ENCODE data around the gene ELK1. TPM values are rescaled to one million over a fixed set of nuclear protein-coding genes. Genes with fewer than 3 reads are reported as not detected.

The ELK1 gene
- total and polyA plus RNA-seq, 2 of the 8 experiments (the other 6 are each of a cell fraction or from before 2014, with no cell fraction given), result 31.9 to 42.2 TPM

DNA sequence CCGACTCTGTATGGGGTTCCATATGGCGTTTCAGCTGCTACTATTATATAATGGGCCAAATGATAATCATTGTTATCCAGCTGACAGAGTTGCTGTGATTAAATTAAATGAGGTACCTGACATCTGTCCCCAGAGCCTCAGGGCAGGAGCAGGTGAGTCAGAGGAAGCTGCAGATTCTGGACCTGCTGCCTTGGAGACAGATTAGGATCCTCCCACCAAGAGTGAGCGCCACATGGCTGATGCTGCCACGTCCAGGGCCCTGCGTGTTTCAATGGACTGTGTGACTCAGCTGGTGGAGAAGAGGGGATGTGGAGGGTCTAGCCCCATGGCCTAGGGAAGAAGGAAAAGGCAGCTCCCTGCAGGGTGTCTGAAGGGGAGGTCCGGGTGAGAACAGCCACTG lies 36.9 kb upstream of the ELK1 start (continued):
- TF ChIP-seq SUZ12 (IDR thresholded peaks at IDR 0.05; ENCODE audit: low read length), result no peak

- Histone ChIP-seq H3K4me2 (ENCODE audit: insufficient read depth in 1 of 2, low read depth in 2 of 2, low read length in 2 of 2) (no peak overlapping the region), H3K9me3 (ENCODE audit: insufficient read depth in 2 of 2, low read depth in 1 of 2, low read length in 1 of 2) (no peaks in the 10 kb centered on the region), H3K4ac (replicated peaks; ENCODE audit: insufficient read length, low read depth, low read length) (no peak overlapping the region), H4K8ac (ENCODE audit: extremely low read depth, insufficient read depth, low read length) (no peak overlapping the region), H4K91ac (replicated peaks; ENCODE audit: insufficient read length, low read length) (no peak overlapping the region), H2BK120ac (replicated peaks; ENCODE audit: low read depth, low read length) (no peak overlapping the region), H3K4me1 (replicated peaks in 1 of 4; ENCODE audit: control insufficient read depth in 3 of 4, insufficient read depth in 4 of 4, low read length in 3 of 4) (no peaks in the 10 kb centered on the region), H2AK5ac (ENCODE audit: low read depth, low read length) (no peak overlapping the region), H3K9ac (replicated peaks in 1 of 4; ENCODE audit: extremely low read depth in 1 of 4, low read depth in 3 of 4, low read length in 3 of 4) (no peak overlapping the region), H2BK20ac (ENCODE audit: low read length) (no peak overlapping the region), H3K79me2 (ENCODE audit: control insufficient read depth in 1 of 2, insufficient read depth in 2 of 2, low read length in 2 of 2) (no peaks in the 10 kb centered on the region), H3K27me3 (replicated peaks in 1 of 4; ENCODE audit: control insufficient read depth in 3 of 4, extremely low read depth in 1 of 4, insufficient read depth in 3 of 4, low read length in 3 of 4) (no peaks in the 10 kb centered on the region), H3K18ac (ENCODE audit: extremely low read depth, low read length) (no peak overlapping the region), H3K36me3 (ENCODE audit: control insufficient read depth in 2 of 4, insufficient read depth in 4 of 4, low read length in 3 of 4) (no peaks in the 10 kb centered on the region), H3K4me3 (ENCODE audit: extremely low read depth in 1 of 4, insufficient read depth in 2 of 4, low read depth in 3 of 4, low read length in 4 of 4) (no peak overlapping the region), H2AFZ (ENCODE audit: low read length) (no peak overlapping the region), H3K23me2 (ENCODE audit: low read depth, low read length) (no peaks in the 10 kb centered on the region), H3K79me1 (ENCODE audit: low read depth, low read length) (no peaks in the 10 kb centered on the region), H4K5ac (ENCODE audit: insufficient read length, low read depth, low read length) (no peak overlapping the region), H3K23ac (ENCODE audit: insufficient read length) (no peak overlapping the region), H2BK15ac (ENCODE audit: low read length) (no peak overlapping the region), H3K56ac (replicated peaks; ENCODE audit: insufficient read length, low read depth, low read length) (no peak overlapping the region), H2BK12ac (ENCODE audit: low read depth, low read length) (no peak overlapping the region), H3K27ac (ENCODE audit: low read depth, low read length) (no peak overlapping the region), H4K20me1 (replicated peaks in 1 of 2; ENCODE audit: control insufficient read depth in 1 of 2, insufficient read depth in 2 of 2, low read length in 2 of 2) (no peaks in the 10 kb centered on the region), H3K14ac (ENCODE audit: insufficient read length) (no peak overlapping the region), H2BK5ac (ENCODE audit: low read depth, low read length) (no peak overlapping the region)
- no peak for TF ChIP-seq HDAC2 (IDR thresholded peaks at IDR 0.05; ENCODE audit: borderline replicate concordance in 1 of 2, low read depth in 2 of 2, low read length in 2 of 2)
- TF ChIP-seq ASH2L (IDR thresholded peaks at IDR 0.05; ENCODE audit: low read length), result no peak
- TF ChIP-seq EP300 (IDR thresholded peaks at IDR 0.05; ENCODE audit: borderline replicate concordance in 1 of 2, low read depth in 2 of 2, low read length in 2 of 2), result no peak
- FAIRE-seq, result no peak
- no peak for DNase-seq (ENCODE audit: low read depth in 1 of 2, low spot score in 2 of 2)
- ChIA-PET POLR2A (ENCODE audit: partially characterized antibody) (no interaction called here), CTCF (ENCODE audit: partially characterized antibody) (no interaction called here)
- 92% methylated on average over 3 of the region's 3 CpGs; no CpG with 5 or more reads in 1 of the 2 experiments for WGBS, 2 experiments (ENCODE audit: extremely low coverage in 1 of 2, insufficient coverage in 1 of 2, insufficient read length in 1 of 2, insufficient replicate concordance in 2 of 2, low coverage in 1 of 2, low lambda C conversion rate in 2 of 2, missing lambda C conversion rate in 1 of 2)
Observed at GRCh38 chrX:47683829-47684205, 33.5 kb upstream of the ELK1 start.

Data from H1 (cell line).